Renal pelvis (tissue), 4 donors: ENCODE results near the gene LALBA. TPM values are rescaled to one million over a fixed set of nuclear protein-coding genes. Genes with fewer than 3 reads are reported as not detected.
"Not testable (repeated sequence)": the region's sequence is repeated elsewhere in the genome, so short reads cannot be mapped to it uniquely, and the experiment has no call there.

Source experiments
- DNase-seq: peaks from one replicate; pipeline ENCODE4 v3.0.0-alpha.2; 2013
- polyA plus RNA-seq, 3 donors: library from polyadenylated mRNA; unstranded; fragments of 120-200 nt; gene quantifications; one replicate each; pipeline ENCODE4 v1.2.1, GENCODE V29; 2013; ENCODE audit not compliant: insufficient read length in 3 of 3

Gene LALBA
- polyA plus RNA-seq, 3 donors = not detected

DNA sequence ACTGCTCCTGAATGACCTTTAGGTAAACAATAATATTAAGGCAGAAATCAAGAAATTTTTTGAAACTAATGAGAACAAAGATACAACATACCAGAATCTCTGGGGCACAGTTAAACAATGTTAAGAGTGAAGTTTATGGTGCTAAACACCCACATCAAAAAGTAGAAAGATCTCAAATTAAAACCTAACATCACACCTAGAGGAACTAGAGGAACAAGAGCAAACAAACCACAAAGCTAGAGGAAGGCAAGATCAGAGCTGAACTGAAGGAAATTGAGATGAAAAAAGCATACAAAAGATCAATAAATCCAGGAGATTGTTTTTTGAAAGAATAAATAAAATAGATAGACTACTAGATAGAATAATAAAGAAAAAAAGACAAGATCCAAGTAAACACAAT lies 37.2 kb downstream of the LALBA start:
- DNase-seq = no peak

DNA sequence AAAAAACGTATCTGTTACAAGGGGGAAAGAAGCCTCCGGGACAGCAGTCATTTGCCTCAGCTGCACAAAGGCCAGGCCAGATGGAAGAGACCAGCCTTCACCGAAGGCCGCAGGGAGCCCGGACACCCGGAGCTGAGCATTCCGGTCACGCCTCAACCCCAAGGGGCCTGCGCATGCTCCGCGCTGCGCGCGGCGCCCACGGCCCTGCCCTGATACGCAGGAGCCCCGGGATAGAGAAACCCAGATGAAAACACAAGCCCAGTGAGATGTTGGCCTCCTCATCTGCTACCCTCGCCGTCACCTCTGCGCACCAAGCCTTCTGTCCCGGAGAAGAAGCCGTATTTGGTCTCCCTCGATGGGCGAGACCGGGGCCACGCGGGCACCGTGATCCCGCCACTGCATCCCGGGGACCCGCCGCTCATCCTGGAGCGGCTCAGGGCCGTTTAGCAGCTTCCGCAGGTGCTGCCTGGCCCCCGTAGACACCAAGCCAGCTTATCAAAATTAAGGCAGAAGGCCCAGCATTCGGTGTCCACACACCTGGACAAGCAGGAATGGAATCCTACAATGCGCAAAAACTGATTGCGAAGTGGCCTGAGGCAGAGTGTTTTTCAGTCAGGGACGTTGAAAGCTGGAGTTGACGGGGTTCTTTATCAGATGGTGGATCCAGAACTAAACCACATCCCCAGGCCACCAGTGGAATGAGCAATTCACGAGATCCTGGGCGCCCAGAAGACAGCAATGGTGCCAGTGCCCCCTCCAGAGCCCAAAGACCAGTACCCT lies 41.8 kb downstream of the LALBA start:
- no peak for DNase-seq

DNA sequence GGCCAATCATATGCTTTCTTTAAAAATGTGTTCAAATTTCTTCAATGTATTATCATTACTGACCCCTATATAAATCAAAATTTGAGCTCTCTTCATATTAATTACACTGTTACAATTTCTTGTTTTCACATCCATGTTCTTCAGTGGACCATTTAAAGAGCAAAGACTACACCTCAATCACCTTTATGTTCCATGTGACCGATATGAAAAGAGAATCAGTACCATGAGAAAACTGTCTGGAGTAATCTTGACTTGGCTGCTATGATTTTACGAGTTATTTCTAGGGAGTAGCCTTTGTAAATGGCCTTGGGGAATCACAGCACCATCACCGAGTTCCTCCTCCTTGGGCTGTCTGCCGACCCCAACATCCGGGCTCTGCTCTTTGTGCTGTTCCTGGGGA lies 44.5 kb downstream of the LALBA start, which contains the start of gene OR8S1:
OR8S1 (plus strand) TSS at position 301 of the 400 bp plus-strand sequence; CDS start at position 301, 0 bp downstream.
- DNase-seq = no peak

DNA sequence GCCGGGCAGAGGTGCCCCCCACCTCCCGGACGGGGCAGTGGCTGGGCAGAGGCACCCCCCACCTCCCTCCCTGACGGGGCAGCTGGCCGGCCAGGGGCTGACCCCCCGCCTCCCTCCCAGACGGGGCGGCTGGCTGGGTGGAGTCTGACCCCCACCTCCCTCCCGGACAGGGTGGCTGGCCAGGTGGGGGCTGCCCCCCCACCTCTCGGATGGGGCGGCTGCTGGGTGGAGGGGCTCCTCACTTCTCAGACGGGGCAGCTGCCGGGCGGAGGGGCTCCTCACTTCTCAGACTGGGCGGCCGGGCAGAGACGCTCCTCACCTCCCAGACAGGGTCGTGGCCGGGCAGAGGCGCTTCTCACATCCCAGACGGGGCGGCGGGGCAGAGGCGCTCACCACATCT lies 49.5 kb downstream of the LALBA start:
- not testable (repeated sequence) for DNase-seq

Other genes starting within 250 kb of the LALBA start
- gene ZNF641, start 219.1 kb downstream of the LALBA start, polyA plus RNA-seq = 10 to 100 TPM; 22.5 to 25.1 (median 23.4) TPM
- under 1 TPM in 1 of 3 donors, not detected in 2; 0.16 TPM for gene ANP32D, start 97.5 kb downstream of the LALBA start, polyA plus RNA-seq
- gene C12orf54, start 87.5 kb downstream of the LALBA start, polyA plus RNA-seq = under 1 TPM in 2 of 3 donors, not detected in 1; 0.56 to 0.61 TPM
- not detected for gene OR8S1, start 44.4 kb downstream of the LALBA start, polyA plus RNA-seq
- 10 to 100 TPM; 47.2 to 51.7 (median 50.9) TPM for gene KANSL2, start 112.2 kb upstream of the LALBA start, polyA plus RNA-seq
- gene CCNT1, start 146.7 kb upstream of the LALBA start, polyA plus RNA-seq = 10 to 100 TPM; 26.6 to 35.1 (median 31.7) TPM
- gene ADCY6, start 219.0 kb upstream of the LALBA start, polyA plus RNA-seq = 100 to 1,000 TPM in 2 of 3 donors, 10 to 100 TPM in 1; 85.2 to 119 (median 118) TPM
- 10 to 100 TPM; 53.1 to 62.3 (median 56.2) TPM for gene CACNB3, start 248.4 kb upstream of the LALBA start, polyA plus RNA-seq